Pulmonary artery endothelial cell (primary cell): ENCODE results near the gene PLCH1. TPM values are rescaled to one million over a fixed set of nuclear protein-coding genes. Genes with fewer than 3 reads are reported as not detected.

Experiments
- DNase-seq: peaks from one replicate; pipeline ENCODE4 v3.0.0-alpha.2; 2011; ENCODE audit warnings: low read depth, low spot score
- total RNA-seq: library from RNA; depleted of rRNA; stranded (reverse); fragments of >200 nt; gene quantifications from 2 replicates; pipeline ENCODE4 v1.2.3, GENCODE V29; 2014

The PLCH1 gene
- total RNA-seq, 1 donor from 2014 or later = 0.07 TPM

DNA sequence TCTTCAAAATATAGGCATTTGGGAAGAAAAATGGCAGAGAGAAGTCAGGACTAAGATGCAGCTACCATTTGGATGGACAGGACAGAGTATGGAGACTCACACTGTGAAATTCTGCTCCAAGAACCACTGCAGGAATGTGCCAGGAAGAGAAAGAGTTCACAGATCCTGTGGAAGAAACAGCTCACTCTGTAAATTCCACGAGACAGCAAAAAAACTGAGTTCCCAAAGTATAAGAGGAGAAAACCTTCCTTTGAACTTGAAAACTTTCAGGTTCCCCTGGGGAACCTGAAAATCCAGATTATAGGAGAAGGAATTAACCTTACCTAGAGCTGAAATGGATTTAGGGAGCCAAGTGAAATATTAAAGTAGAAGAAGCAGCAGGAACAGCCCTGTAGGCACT lies 137.1 kb downstream of the PLCH1 start:
- DNase-seq = no peak

DNA sequence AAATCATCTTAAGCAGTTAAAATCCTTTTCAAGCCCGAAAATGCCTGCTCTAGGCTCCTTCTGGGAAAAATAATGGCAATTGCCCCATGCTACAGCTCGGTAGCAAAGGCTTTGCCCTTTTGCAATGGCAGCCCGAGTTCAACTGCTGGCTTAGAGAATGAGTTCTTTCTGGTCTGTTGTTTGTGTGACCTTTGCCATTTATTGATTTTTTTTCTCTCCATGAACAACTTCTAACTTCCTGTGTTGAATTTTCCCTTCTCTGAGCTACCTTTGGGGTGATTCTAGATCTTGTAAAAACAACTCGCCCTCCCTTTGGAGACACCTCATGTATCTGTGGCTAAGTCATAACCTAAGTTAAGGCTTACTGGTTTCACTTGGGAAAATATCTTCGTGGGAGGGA lies 139.3 kb downstream of the PLCH1 start:
- no peak for DNase-seq

DNA sequence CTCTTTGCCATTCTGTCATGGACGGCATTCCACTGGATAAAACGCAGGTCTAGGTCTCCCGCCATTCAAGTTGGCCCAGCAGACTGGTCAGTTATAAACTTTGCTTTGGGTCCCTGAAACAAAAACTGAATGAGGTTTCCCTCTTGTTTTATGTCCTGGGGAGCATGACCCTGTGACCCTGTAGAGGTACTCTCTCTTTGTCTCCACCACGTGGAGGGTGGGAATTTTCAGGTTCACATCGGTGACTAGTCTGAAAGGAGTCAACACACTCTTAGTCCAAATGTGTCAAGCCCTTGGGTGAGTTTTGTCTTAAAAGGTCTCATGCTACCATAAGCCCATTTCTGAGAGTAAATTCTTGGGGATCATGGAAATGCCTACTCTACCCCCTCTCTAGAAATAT lies 139.9 kb downstream of the PLCH1 start:
- no peak for DNase-seq

DNA sequence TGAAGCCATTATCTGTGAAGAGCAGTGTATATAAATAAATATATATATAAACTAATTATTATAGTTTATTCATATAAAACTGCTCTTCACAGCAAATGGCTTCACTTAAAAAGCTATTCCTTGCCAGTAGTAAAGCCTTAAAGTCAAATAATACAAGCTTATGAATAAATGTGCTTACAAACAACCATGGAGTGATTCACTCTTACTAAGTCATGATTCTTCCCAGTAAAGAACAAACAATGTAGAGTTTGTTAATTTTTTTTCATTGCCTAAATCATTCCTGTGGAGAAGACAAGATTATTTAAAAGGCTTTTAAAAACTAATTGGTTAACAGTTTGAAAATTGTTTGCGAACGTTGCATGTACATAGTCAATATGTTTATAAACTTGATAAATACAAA lies 140.7 kb downstream of the PLCH1 start:
- no peak for DNase-seq

DNA sequence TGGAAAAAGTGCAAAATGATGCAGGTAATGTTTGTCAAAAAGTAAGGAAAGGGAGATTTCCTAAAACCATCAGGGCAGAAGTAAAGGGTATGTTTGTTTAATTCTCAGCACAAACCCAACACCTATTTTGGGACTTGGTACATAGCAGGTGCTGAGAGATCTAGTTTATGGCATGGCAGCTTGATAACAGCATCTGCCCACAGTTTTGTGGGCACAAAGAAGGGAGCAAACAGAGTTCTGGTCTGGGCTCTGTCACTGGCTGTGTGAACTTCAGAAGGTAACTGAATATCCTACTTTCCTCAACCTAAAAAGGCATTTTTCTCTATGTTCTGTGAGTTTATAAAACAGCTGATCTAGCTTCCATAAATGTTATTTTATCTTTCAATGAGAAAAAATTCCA lies 141.6 kb downstream of the PLCH1 start:
- no peak for DNase-seq

DNA sequence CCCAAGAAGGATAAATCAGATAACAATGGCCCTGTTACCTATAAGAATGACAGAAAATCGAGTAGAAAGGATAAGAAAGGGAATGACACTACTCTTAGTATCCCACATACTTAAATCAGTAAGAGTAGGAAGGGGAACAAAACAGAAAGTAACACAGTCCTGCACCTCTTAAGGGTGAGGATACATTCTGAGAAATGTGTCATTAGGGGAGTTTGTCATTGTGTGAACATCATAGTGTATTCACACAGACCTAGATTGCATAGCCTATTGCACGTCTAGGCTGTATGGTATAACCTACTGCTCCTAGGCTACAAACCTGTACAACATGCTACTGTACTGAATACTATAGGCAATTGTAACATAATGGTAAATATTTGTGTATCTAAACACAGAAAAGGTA lies 142.6 kb downstream of the PLCH1 start:
- DNase-seq = no peak

DNA sequence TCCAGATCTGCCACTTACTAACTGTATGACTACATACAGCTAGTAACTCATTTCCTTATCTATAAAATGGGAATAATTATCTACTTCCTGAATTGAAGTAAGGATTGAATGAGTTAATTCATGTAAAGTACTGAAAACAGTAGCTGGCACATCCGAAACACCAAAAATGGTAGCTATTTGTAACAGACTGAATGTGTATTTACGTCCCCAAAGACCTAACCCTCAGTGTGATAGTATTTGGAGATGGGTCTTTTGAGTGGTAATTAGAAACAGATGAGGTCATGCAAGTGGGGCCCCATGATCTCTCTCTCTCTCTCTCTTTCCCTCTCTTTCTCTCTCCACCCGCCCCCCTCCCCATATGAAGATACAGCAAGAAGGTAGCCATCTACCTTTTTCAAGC lies 146.2 kb downstream of the PLCH1 start:
- no peak for DNase-seq

DNA sequence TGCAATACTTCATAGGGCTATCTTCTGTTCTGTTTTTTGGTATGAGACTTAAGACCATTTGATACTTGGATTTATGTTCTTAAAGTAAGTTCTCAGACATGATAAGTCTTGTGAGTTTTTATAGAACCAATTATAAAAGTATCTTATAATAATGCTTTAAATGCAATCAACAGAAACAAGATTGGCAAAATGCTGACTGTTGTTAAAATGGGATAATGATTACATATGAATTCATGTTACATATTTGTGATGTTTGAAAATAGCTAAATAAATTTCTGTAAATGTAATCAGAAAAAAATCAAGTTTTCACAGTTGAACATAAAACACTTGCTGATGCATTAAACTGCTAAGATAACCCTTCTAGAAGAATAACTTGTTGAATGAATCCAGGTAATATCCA lies 148.3 kb downstream of the PLCH1 start:
- DNase-seq = no peak

DNA sequence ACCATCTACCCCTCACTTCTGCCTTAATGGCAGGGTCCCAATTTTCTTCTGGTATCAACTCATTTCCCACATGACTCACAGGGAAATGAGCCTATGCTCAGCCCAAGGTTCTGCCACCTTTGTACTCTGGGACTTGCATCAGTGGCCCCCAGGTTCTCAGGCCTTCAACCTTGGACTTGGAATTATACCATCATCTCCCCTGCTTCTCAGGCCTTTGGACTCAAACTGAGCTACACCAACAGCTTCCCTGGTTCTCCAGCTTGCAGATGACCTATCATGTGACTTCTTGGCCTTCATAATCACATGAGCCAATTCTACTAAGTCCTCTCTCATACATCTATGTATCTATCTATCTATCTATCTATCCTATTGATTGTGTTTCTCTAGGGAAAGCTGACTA lies 149.5 kb downstream of the PLCH1 start:
- DNase-seq = no peak

DNA sequence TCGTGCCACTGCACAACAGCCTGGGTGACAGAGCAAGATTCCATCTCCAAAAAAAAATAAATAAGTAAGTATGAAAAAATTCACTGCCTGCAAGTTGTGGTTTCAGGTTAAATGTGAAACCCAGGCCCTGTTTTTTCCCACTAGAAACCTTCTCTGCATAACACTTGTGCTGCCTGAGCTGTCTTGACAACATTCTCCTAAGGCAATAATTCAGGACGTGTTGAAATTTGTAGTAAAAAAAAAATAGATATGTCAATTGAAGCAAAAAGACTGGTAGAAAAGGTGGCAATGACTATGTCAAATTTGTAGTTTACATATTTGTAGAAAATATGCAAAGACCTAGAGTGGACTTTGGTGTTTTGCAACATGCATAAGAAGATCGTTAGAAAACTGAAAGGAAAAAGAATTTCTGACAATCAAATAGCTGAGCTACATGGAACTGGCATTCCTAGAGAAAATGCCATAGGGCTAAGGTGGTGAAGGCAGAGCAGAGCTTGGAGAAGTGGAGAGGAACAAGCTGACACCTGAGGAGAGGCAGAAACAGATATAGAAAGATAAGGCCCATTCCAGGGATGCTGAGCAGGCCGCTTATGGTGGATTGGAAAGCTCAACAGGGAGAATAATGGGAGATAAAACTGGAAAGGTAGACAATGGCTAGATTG lies 150.2 kb downstream of the PLCH1 start:
- DNase-seq = no peak

DNA sequence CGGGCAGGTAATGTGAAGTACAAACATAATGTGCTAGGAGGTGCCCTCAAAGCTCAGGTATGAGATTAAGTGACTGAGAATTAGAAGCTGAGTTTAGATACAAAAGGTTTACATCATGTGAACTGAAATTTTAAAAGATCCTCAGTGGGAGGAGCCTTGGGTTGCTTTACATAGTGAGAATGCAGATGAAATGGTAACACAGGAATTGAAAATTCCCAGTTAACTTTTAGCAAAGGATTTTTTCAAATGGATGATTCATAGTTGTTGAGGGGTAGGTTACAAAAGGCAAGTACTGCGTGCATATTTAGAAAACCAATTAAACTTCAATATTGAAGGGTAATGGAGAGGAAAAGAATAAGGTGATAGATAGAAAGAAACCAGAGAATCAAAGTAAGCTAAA lies 157.3 kb downstream of the PLCH1 start:
- DNase-seq = no peak

DNA sequence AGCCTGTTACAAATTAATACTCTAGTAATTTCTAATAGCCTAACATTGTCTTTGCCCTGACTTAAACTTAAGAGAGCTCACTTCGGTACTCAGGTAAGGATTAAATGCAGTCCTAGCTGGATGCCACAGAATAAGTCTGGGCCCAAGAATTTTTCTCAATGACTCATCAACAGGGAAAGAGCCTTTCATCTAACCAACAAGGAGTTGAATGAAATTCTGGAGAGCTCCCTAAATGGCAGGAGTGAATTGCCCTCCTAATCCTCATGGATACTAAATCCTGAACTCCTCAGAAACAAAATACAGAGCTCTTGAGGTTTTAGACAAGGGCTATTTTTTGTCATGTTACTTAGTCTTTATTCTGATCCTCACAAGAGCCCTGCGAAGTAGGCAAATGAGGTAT lies 159.5 kb downstream of the PLCH1 start:
- no peak for DNase-seq

DNA sequence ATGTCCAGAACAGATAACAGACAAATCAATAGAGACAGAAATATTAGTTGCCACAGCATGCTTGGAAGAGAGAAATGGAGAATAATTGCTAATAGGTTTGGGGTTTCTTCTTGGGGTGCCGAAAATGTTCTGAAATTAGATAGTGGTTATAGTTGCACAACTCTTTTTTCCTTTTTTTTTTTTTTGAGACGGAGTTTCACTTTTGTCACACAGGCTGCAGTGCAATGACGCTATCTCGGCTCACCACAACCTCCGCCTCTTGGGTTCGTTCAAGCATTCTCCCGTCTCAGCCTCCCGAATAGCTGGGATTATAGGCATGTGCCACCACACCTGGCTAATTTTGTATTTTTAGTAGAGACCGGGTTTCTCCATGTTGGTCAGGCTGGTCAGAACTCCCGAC lies 163.3 kb downstream of the PLCH1 start:
- DNase-seq = no peak

DNA sequence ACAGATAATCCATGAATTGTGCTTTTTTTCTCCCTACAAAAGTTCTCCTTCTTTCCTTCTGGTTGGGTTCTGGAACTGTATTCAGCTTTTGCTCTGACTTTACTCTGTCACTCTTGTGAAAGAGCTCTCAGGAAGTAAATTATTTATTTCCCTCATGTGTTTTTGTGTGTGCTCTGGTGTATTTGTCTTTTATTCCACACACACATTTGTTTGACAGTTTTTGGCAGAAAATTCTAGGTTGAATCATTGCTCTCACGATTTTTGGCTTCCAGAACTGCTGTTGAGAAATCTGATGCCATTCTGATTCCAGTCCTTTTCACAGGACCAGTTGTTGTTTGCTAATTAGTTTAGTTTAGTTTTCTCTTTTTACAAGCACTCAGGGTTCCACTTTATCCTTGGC lies 172.8 kb downstream of the PLCH1 start:
- DNase-seq = no peak

DNA sequence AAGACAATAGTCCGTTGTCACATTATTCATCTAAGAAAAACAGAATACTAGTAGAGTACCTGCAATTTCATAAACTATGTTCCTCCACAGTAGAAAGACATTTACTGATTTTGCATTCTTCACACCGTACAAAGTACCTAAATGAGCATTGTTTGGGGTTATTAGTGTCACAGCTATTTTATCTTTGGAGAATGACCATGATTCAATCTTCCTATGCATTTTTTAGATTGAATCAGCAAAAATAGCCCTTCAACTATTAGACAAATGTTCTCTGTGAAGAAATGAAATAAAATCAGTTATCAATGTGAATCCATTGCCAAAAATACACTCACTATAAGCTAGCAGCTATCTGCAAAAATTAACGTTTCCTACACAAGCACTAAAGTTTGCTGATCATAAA lies 176.6 kb downstream of the PLCH1 start:
- no peak for DNase-seq

DNA sequence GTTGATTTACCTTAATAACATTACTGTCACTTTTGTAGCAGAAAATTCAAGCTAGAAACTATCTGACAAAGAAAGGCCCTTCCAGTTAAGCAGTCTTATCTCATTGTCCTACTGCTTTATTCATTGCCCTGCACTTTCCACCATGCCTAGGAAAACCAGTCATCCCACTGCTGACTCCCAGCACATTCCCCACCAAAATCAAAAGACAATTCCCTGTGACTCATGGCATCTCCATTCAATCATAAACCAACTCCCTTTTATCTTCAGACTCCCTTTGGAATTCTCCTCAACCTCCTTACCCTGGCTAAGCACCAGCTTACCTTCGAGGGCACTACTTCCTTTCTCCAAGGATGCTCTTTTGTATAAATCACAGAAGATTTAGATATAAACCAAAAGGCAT lies 184.3 kb downstream of the PLCH1 start:
- no peak for DNase-seq

DNA sequence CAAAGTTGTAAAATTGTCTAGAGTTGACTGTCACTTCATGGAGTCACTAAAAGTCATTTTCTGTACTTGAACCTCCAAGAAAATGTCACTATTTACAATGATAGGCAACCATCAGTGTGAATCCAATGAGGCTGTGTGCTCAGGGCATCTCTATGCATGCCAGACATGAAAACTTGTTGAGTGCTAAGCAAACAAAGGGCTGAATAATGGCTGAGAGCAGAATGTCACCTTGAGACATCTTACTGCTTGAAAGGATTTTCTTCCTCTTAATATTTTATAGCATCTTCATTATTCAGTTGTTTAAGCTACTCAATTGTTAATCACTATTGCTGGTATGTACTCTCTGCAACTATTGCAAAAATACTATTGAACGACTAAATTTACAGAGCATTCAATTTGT lies 184.7 kb downstream of the PLCH1 start:
- DNase-seq = no peak

DNA sequence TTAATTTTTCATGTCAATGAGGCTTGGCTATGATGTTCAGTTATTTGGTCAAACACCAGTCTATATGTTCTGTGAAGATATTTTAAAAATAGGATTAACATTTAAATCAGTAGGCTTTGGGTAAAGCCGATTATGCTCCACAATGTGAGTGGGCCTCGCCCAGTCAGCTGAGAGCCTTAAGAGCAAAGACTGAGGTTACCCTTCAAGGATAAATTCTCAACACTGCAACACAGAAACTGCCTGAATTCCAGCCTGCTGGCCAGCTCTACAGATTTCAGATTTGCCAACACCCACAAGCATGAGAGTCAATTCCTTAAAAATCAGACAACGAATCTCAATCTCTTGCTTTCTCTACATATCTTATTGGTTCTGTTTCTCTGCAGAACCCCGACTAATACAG lies 188.3 kb downstream of the PLCH1 start:
- no peak for DNase-seq

DNA sequence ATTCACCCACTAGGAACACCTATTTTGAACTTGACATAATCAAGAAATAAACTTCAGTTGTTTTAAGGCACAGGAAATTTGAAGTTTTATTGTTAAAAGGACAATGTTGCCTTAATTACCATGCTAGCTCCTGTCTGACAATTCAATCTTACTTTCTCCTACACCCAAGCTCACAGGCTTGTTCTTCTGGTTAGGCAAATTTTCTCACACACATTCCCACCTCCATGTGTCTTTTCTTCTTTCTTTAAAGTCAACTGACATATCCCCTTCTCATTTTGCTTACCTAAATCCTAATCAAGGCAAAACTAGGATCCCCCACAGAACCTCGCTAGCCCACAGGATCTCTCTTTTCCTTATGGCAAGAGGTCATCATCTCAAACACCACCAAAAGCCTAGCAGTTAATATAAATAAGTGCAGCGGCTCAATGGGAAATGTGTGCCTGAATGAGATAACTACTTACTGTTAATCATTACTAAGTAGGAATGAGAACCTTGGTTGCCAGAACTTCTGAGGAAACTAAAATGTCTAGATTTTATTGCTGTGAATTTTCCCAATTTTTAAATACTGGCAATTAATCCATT lies 189.3 kb downstream of the PLCH1 start:
- no peak for DNase-seq

DNA sequence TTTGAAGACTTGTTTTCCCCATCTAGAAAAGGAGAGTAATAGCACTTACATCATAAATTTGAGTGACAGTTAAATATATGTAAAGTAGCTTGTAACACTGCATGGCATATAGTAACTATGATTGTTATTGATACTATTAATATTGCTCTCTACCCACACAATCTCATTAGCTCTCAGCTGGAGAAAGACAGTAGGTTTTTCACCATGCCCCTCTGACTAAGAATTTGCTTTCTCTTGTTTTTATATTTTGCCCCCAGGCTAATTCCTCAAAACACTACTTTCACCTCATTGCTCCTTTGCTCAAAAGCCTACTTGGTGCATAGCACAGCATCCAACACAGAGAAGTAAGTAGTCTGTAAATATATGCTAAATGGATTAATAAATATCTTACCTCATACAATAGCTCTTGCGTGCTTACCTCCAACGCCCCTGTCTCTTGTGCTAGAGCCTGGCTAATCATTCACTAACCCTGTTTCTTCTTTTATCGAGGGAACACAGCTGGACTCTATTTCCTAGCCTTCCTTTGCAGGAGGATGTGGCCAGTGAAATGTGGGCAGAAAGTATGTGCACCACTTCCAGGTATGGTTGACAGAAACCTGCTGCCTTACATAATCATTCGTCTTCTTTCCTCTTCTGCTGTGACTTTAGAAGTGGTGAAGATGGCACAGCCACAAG lies 190.0 kb downstream of the PLCH1 start:
- no peak for DNase-seq

DNA sequence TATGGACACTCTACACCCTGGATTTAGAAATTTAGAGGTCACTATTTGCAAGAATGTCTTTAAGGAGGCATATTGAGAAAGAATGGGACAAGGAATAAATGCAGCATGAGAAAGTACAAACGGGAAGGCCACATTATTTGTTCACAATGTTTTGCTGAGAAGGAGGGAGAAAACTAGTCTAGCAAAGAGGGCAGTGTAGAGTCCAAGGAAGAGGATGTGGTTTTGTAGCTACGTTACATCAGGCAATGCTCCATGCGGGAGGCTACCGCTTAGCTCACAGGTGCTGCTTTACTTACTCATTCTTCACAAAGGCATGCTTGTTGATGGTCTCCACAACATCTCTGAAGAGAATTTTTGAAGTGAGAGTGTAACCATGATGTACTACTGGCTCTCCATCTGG lies 191.1 kb downstream of the PLCH1 start:
- DNase-seq = no peak

DNA sequence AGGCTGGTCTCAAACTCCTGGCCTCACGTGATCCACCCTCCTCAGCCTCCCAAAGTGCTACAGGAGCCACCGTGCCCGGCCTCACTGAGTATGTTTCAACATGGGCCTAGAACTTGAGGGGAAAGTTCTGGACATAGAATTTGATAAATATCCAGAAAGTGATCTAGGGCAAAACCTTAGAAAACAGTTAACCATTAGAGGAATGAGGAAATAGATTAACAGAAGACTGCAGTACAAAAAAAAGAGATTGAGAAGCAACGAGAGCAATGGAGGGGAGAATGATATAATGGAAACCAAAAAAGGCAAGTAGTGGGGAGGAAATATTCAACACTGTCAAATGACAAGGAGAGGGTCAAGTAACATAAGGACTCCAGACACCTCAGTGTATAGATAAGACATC lies 191.5 kb downstream of the PLCH1 start:
- no peak for DNase-seq

DNA sequence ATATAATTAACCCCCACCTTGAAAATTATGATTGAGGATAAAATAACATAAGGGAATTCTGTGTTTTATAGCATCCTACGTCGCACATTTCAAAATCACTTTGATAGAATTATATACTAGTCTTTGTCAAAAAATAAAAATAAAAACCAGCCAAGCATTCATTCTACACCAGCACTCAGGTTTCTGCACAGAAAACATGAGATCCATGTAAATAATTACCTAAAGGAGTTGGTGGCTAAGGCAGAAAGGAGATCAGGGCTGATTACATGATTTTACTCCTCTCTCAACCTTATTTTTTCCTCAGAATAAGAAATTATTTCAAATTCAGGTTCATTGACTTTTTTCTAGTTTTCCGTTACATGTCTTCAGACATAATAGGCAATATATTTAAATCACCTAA lies 194.5 kb downstream of the PLCH1 start:
- DNase-seq = no peak
